ENCODE measurements around the gene FSCN2.

The FSCN2 gene

GRCh38 chr17:81540676-81541027, 12.5 kb downstream of the FSCN2 start:
- no peak for TF ChIP-seq CTCF (IDR thresholded peaks at IDR 0.05)
- TF ChIP-seq ZFX (IDR thresholded peaks at IDR 0.05; ENCODE audit: borderline replicate concordance) = no peak
- no peak overlapping the region for H3K27ac ChIP-seq

GRCh38 chr17:81541123-81541522, 12.9 kb downstream of the FSCN2 start:
- TF ChIP-seq ZFX (IDR thresholded peaks at IDR 0.05; ENCODE audit: borderline replicate concordance) (no peak), CTCF (IDR thresholded peaks at IDR 0.05) (no peak)
- H3K27ac ChIP-seq = no peak overlapping the region

GRCh38 chr17:81542431-81543338, 14.5 kb downstream of the FSCN2 start:
- peak overlapping the region; percentile 7; the same call in 1 of the 2 replicates for H3K27ac ChIP-seq
- TF ChIP-seq ZFX (IDR thresholded peaks at IDR 0.05; ENCODE audit: borderline replicate concordance) = no peak
- no peak for TF ChIP-seq CTCF (IDR thresholded peaks at IDR 0.05)

GRCh38 chr17:81543339-81543675, 15.1 kb downstream of the FSCN2 start:
- H3K27ac ChIP-seq = peak overlapping the region; percentile 7; the same call in 1 of the 2 replicates
- TF ChIP-seq ZFX (IDR thresholded peaks at IDR 0.05; ENCODE audit: borderline replicate concordance) (no peak), CTCF (IDR thresholded peaks at IDR 0.05) (no peak)

- H3K27ac ChIP-seq = peak overlapping the region; percentile 31; the same call in 1 of the 2 replicates
- no peak for TF ChIP-seq ZFX (IDR thresholded peaks at IDR 0.05; ENCODE audit: borderline replicate concordance)
- no peak for TF ChIP-seq CTCF (IDR thresholded peaks at IDR 0.05)
Measured at GRCh38 chr17:81543756-81544155, 15.6 kb downstream of the FSCN2 start.

- H3K27ac ChIP-seq = 0 out of 2 replicates have a peak overlapping the region, but pooled peaks have one; percentile 31
- no peak for TF ChIP-seq CTCF (IDR thresholded peaks at IDR 0.05)
- TF ChIP-seq ZFX (IDR thresholded peaks at IDR 0.05; ENCODE audit: borderline replicate concordance) = no peak
Measured at GRCh38 chr17:81544281-81544974, 16.3 kb downstream of the FSCN2 start.

Data from 22Rv1 (cell line).